Adrenal gland (tissue), 12 donors: Measurements from ENCODE around the gene SCARF1. TPM values are rescaled to one million over a fixed set of nuclear protein-coding genes. Genes with fewer than 3 reads are reported as not detected.

ENCODE experiments used
- DNase-seq, 7 donors: peaks; one replicate each; pipeline ENCODE4 v3.0.0-alpha.2; 2019 to 2020
- H3K27ac ChIP-seq, 5 donors: fragments of 200-600 bp; sonication (generic) in 4 of 5; 1 replicate in 3 of 5; 2 replicates in 2 of 5; pipeline versions ENCODE4 v1.5.1 to v1.8.0; 2016 to 2020; ENCODE audit warnings: mild to moderate bottlenecking in 1 of 5
- H3K27me3 ChIP-seq: fragments of 200-600 bp; 2 replicates; pipeline ENCODE4 v1.8.0; 2021
- H3K36me3 ChIP-seq, 2 donors: fragments of 200-600 bp; replicated peaks in 1 of 2; 1 replicate in 1 of 2; 2 replicates in 1 of 2; pipeline versions ENCODE4 v1.5.1 to v1.8.0; 2018 to 2022
- H3K4me1 ChIP-seq, 2 donors: fragments of 200-600 bp; replicated peaks in 1 of 2; 1 replicate in 1 of 2; 2 replicates in 1 of 2; pipeline versions ENCODE4 v1.5.1 to v1.8.0; 2018 to 2021
- H3K4me3 ChIP-seq, 4 donors: fragments of 200-600 bp; sonication (generic) in 3 of 4; one replicate each; pipeline ENCODE4 v1.5.1; 2016 to 2018
- H3K9me3 ChIP-seq, 3 donors: fragments of 200-600 bp; sonication (generic) in 1 of 3; replicated peaks in 1 of 3; 1 replicate in 2 of 3; 2 replicates in 1 of 3; pipeline versions ENCODE4 v1.5.1 to v1.8.0; 2016 to 2021
- CTCF ChIP-seq, 6 experiments: fragments of 450-650 bp in 4 of 6; fragments of 200-600 bp in 2 of 6; sonication (generic) in 1 of 6; IDR thresholded peaks; 1 replicate in 5 of 6; 2 replicates in 1 of 6; pipeline versions ENCODE4 v1.5.1 to v1.8.0; 2016 to 2021; ENCODE audit warnings: antibody characterized with exemption in 6 of 6, mild to moderate bottlenecking in 2 of 6, moderate library complexity in 1 of 6
- POLR2A ChIP-seq, 2 donors: fragments of 450-650 bp; IDR thresholded peaks; one replicate each; pipeline ENCODE4 v1.6.1; 2017; ENCODE audit warnings: antibody characterized with exemption in 2 of 2, mild to moderate bottlenecking in 2 of 2, moderate library complexity in 1 of 2
- WGBS, 4 donors: extraction: QIAGEN DNeasy Blood & Tissue Kit in 2 of 4; methylation state at CpG; one replicate each; pipeline versions ENCODE4 v1.1.5 to v1.1.7; 2013 to 2017; 5-methylcytosine and 5-hydroxymethylcytosine counted together
- intact Hi-C, 2 donors: fragments of 100-400 bp; cut with DNase I; formaldehyde crosslinking; loops; one replicate each; pipeline versions ENCODE4 v1.14.1 to v1.15.0; 2022 to 2023
- polyA plus RNA-seq, 3 donors: library from polyadenylated mRNA; stranded (reverse); fragments of 200-250 nt in 2 of 3; fragments of 350-450 nt in 1 of 3; fragmentation: Illumina TruSeq in 1 of 3; extraction: RNeasy Lipid Tissue Mini Kit (QIAGEN cat#74804) in 1 of 3; gene quantifications; one replicate each; pipeline ENCODE4 v1.2.3, GENCODE V29; 2013 to 2014
- total RNA-seq, 9 donors: library from RNA; depleted of rRNA in 4 of 9; stranded (reverse); fragments of >200 nt in 4 of 9; fragments of 120-200 nt in 1 of 9; fragmentation: NEBNext Ultra II Directional in 1 of 9; extraction: Animal tissue kit (Norgen Biotek cat#: 25700) in 1 of 9; gene quantifications; one replicate each; pipeline versions ENCODE4 v1.1.0 to v1.2.4, GENCODE V29; 2013 to 2023
- donor health status: healthy with polysubstance abuse.
- donor health status: Bipolar disorder and iron deficiency.
- donor health status: DM: yes; HTN: yes; CAD: no.
- donor health status: DM: no; HTN: no; CAD: no.
- donor health status: DM: no; HTN: no; CAD: no.
- donor health status: DM: yes; HTN: yes; CAD: no.

Gene SCARF1
- total and polyA plus RNA-seq, 12 donors: 0.81 to 24.8 (median 16.0) TPM

GRCh38 chr17:1627982-1628855 lies 17.3 kb downstream of the SCARF1 start, which contains the start of gene SLC43A2:
Gene SLC43A2 (minus strand): TSS chr17:1628834. CDS start chr17:1627874, 960 bp downstream.
- Histone ChIP-seq H3K4me3 (peak within 1 kb of the TSS; percentile 2 to 82 (median 53)), H3K4me1 (peaks cover 10 to 38% of the 10 kb centered on the region in 2 donors), H3K27ac (peak within 1 kb of the TSS; percentile 53 to 96 (median 71)), H3K36me3 (no peaks in the 10 kb centered on the region), H3K9me3 (no peaks in the 10 kb centered on the region), H3K27me3 (no peaks in the 10 kb centered on the region)
- 0 to 1% (median 1%) methylated on average over 32 to 95 of the region's 95 CpGs for WGBS, 4 donors
- TF ChIP-seq CTCF (IDR thresholded peaks at IDR 0.05): no peak
- TF ChIP-seq POLR2A (IDR thresholded peaks at IDR 0.05): peak in 1 of 2 donors; percentile 6
- DNase-seq: peak; percentile 67 to 87 (median 77)
- intact Hi-C loops: loop anchor here (2.0 to 5.0 kb wide), 2 partner anchors 51 to 53 kb away; no protein-coding TSS in a partner anchor

- Histone ChIP-seq H3K4me1 (peaks cover 10 to 38% of the 10 kb centered on the region in 2 donors), H3K9me3 (no peaks in the 10 kb centered on the region), H3K27ac (peak overlapping the region in 4 of 5 donors; percentile 48 to 96 (median 77)), H3K4me3 (peak overlapping the region; percentile 2 to 82 (median 53)), H3K27me3 (no peaks in the 10 kb centered on the region), H3K36me3 (no peaks in the 10 kb centered on the region)
- 21 to 59% (median 33%) methylated on average over 2 to 39 of the region's 39 CpGs for WGBS, 4 donors
- peak; percentile 31 to 42 for TF ChIP-seq POLR2A (IDR thresholded peaks at IDR 0.05)
- no peak for TF ChIP-seq CTCF (IDR thresholded peaks at IDR 0.05)
- intact Hi-C loops: loop anchor here in 1 of 2 donors (5.0 kb wide), 1 partner anchor 50 kb away; no protein-coding TSS in a partner anchor
- peak in 4 of 7 donors; percentile 50 to 77 (median 57) for DNase-seq
Measured at GRCh38 chr17:1627182-1627981, 18.1 kb downstream of the SCARF1 start.

GRCh38 chr17:1626333-1626732 lies 19.2 kb downstream of the SCARF1 start:
- Histone ChIP-seq H3K9me3 (no peaks in the 10 kb centered on the region), H3K4me3 (no peak overlapping the region)
- 48 to 64% (median 59%) methylated on average over 2 to 3 of the region's 3 CpGs for WGBS, 4 donors

More at GRCh38 chr17:1626333-1626732, 19.2 kb downstream of the SCARF1 start:
- Histone ChIP-seq H3K4me1 (peaks cover 10 to 38% of the 10 kb centered on the region in 2 donors), H3K36me3 (no peaks in the 10 kb centered on the region), H3K27ac (peak overlapping the region in 2 of 5 donors; percentile 95 to 96), H3K27me3 (no peaks in the 10 kb centered on the region)
- intact Hi-C loops: loop anchor here in 1 of 2 donors (5.0 kb wide), 1 partner anchor 49 kb away; no protein-coding TSS in a partner anchor
- peak in 1 of 7 donors; percentile 23 for DNase-seq
- TF ChIP-seq CTCF (IDR thresholded peaks at IDR 0.05): no peak
- TF ChIP-seq POLR2A (IDR thresholded peaks at IDR 0.05): no peak
